ENCODE measurements around the gene PRICKLE1.

PRICKLE1 gene

DNA sequence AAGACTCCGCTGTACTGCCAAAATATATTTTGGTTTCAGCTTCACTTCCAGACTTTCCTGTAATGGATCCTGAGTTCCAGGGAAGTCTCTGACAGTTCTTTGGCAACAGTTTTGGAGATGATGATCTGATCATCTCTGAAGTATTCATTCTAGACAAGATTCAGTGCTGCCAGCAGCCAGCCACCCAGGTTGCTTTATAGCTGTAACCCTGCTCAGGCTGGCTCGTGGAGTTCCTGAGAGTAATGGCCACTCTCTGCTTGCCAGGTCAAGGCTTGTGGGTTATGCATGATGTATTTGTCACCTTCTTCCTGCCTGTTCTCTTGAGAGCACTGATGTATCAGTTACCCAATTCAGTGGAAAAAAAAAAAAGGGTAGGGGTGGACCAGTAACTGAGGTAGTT is 139.3 kb downstream of the PRICKLE1 start:
- DNase-seq (ENCODE audit: low read depth in 2 of 2), result no peak

DNA sequence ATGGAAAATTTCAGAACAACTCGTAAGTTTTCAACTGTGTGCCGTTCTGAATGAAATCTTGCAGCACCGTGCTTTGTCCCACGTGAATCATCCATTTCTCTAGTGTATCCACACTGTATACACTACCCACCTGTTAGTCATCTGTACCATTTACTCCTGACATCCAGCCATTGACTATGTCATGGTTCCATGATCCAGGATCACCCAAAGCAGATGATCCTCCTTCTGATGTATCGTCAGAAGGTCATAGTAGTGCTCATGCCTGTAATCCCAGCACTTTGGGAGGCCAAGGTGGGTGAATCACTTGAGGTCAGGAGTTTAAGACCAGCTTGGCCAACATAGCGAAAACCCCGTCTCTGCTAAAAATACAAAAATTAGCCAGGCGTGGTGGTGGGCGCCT is 140.7 kb downstream of the PRICKLE1 start:
- no peak for DNase-seq (ENCODE audit: low read depth in 2 of 2)

DNA sequence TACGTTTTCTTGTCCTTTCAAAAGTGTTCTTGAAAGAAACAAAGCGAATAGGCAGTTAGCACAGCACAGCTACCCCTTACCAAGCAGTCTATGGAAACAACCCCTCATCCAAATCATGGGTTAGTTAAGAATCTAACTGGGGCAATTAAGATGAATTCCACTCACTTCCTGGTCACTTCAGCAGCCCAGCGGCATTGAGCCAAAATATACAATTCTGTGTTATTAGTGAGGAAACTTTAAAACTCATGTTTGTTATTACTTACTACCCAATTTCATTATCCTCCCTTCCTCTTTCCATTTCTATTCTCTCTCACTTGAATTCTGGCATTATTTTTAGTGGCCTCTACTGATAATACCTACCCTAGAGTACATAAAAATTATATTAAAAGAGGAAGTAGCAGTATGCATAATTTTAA is 142.2 kb downstream of the PRICKLE1 start:
- DNase-seq (ENCODE audit: low read depth in 2 of 2), result no peak

DNA sequence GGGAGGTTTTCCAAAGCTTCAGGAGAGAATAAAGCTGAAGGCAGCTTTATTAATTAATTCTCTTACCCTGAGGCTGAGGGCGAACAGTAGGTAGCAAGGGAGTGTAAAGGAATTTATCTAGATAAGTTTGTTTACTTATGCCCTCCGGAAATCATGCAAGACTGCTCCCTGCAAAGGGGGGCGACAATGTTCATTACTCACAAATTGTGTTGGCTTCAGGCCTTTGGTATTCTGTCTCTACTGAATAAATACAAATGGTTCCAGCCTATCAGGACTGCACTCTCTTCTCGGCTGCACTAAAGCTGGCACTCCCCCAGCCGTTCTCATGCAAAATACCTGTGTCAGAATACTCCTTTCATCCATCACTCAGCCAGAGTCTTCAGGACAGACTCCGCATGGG is 142.8 kb downstream of the PRICKLE1 start:
- no peak for DNase-seq (ENCODE audit: low read depth in 2 of 2)

DNA sequence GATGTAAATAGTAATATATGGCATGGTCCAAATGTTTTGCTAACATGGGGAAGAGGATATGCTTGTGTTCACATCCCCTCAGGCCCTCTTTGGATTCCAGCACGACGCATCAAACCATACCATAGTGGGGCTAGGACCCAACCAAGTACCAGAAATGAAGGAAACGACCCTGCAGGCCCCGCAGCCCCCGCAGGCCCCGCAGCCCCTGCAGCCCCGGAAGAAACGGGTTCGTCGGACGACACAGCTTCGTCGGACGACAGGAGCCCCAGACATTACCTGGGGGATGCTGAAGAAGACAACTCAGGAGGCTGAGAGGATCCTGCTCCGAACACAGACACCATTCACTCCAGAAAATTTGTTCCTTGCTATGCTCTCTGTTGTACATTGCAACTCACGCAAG is 143.7 kb downstream of the PRICKLE1 start:
- no peak for DNase-seq (ENCODE audit: low read depth in 2 of 2)

DNA sequence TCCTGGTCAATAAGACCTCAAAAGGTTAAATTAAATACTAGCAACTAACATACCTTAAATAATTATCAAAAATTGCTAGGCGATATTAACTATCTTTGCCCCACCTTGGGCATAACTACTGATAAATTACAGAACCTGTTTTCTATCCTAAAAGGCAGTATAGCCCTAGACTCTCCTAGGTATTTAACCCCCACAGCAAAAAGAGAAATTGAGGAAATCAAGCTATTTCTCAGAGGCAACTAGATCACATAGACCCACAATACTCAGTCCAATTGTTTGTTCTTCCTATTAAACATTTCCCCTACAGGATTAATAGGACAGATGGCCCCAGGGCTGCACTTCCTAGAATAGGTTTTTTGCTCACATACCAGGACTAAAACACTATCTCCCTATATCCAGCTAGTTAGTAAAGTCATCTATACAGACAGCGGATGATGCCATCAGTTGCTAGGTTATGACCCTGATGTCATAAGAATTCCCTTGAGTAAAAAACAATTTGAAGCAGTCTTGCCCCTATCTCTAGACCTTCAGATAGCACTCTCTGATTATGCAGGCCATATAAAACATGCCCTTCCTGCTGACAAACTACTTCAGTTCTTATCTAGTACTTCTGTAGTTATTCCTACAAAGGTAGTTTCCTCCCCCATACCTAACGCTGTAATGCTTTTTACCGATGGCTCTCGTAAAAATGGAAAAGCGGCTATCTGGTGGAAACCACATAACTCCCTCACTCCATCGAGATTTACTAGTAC is 145.2 kb downstream of the PRICKLE1 start:
- DNase-seq (ENCODE audit: low read depth in 2 of 2), result no peak

DNA sequence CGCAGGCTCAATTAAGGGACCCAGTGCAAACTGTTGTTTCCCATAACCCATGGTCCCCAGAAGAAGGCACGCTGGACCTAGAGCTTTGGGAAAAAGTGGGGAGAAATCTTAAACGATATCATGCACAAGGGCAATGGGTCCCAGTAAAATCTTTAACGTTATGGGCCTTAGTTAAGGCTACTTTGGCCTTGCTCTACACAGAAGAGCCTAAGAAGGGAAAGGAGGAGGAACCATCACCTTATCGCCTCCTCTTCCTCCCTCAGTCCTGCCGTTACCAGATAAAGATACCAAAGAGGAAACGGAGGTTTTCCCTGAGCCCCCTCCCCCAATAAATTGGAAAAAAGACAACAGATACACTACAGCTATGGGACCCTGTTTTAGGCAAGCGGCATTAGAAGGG is 146.7 kb downstream of the PRICKLE1 start:
- DNase-seq (ENCODE audit: low read depth in 2 of 2), result no peak

DNA sequence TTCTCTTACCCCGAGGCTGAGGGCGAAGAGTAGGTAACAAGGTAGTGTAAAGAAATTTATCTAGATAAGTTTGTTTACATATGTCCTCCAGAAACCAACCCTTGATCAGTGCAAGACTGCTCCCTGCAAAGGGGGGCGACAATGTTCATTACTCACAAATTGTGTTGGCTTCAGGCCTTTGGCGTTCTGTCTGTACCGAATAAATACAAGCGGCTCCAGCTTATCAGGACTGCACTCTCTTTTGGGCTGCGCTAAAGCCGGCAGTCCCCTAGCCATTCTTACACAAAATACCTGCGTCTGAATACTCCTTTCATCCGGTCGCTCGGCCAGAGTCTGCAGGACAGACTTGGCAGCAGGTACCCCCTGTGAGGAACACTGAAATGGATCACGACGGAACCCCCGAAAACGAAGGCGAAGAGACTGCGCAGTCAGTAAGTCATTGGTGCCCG is 147.2 kb downstream of the PRICKLE1 start:
- no peak for DNase-seq (ENCODE audit: low read depth in 2 of 2)

DNA sequence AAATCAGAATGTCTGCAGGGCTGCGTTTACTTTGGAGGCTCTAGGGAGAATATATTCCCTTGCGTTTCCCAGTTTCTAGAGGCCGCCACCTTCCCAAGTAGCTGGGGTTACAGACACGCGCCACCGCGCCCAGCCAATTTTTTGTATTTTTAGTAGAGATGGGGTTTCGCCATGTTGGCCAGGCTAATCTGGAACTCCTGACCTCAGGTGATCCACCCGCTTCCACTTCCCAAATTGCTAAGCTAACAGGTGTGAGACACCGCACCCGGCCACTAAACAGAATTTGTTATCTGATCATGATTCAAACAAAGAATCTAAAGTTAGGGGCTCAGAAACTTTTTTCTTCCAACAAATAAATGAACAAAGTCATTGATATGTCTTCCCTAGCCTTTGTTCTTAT is 148.9 kb downstream of the PRICKLE1 start:
- no peak for DNase-seq (ENCODE audit: low read depth in 2 of 2)

DNA sequence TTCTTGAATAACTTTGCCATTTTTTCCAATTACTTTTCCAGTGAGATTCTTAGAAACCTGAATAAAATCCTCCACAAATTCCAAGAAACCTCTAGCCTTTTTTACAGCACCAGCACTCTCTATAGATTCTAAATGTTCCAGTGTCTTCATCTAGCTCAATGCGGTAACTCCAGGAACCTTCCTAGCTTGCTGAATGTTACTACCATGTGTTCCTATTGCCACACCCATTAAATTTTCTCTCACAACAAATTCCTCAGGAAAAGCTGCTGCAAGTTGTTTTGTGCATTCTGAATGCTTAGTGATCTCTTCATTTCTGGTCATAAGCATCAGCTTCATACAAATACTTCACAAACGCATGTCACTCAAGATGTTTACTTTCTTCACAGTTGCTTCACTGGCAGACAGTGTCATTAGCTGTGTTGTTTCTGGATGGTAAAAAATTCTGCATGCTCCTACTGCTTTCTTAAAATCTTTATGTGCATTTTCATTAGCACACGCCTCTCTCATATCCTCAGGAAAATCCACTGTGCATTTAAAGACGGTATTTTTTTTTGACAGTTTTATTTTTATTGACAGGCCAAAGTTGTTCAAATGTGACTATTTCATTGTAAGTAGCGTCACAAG is 156.9 kb downstream of the PRICKLE1 start:
- no peak for DNase-seq (ENCODE audit: low read depth in 2 of 2)

DNA sequence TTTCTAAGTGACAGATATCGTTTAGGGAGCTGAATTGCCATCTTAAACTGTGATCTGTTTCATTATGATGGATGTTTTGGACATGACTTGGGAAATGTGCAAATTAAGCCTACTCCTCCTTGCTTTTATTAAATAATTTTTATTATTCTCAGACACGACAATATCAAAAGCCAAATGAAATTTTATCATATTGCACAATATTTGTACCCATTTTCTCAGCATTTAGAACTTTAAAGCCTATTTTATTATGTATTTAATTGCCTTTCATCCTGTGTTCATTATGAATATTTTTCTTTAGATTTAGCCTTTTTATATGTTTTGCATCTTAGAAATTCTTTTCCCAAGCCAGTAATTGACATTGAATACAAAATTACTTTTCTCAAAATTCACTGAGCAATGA is 160.7 kb downstream of the PRICKLE1 start:
- DNase-seq (ENCODE audit: low read depth in 2 of 2), result no peak

DNA sequence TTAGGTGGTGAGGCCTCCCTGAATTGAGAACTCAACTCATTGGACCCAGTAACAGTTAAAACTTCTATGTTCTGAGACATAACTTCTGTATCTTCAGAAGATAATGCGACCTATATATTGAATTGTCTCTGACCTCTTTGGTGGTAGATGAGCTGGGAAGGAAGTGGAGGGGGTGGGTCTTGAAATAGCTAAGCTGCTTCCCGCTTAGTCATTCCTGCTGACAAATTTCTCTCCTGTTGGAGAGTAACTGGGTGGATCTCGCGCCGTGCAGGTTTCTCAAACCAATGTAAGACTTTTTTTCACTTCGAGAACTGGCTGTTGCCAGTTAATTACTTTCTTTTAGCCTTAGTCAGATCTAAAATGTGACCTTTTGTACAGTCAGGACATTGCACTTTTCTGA is 162.8 kb downstream of the PRICKLE1 start:
- no peak for DNase-seq (ENCODE audit: low read depth in 2 of 2)

DNA sequence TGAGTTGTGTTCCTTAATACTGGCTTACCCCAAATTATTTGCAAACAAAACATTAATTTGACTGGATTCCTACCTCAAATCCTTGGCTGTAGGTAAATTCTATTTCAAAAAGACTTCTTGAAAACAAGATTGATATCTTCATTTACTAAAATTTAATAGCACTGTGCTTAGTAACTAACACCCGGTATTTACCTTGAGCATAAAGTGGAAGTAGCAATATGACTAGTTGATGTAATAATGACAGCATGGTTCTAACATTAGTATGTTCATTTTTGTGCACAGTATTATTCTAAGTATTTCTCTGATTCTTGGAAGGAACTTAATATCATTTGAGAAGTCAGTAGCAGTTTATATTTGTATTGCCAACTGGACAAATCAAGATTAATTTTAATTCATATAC is 166.8 kb downstream of the PRICKLE1 start:
- no peak for DNase-seq (ENCODE audit: low read depth in 2 of 2)

DNA sequence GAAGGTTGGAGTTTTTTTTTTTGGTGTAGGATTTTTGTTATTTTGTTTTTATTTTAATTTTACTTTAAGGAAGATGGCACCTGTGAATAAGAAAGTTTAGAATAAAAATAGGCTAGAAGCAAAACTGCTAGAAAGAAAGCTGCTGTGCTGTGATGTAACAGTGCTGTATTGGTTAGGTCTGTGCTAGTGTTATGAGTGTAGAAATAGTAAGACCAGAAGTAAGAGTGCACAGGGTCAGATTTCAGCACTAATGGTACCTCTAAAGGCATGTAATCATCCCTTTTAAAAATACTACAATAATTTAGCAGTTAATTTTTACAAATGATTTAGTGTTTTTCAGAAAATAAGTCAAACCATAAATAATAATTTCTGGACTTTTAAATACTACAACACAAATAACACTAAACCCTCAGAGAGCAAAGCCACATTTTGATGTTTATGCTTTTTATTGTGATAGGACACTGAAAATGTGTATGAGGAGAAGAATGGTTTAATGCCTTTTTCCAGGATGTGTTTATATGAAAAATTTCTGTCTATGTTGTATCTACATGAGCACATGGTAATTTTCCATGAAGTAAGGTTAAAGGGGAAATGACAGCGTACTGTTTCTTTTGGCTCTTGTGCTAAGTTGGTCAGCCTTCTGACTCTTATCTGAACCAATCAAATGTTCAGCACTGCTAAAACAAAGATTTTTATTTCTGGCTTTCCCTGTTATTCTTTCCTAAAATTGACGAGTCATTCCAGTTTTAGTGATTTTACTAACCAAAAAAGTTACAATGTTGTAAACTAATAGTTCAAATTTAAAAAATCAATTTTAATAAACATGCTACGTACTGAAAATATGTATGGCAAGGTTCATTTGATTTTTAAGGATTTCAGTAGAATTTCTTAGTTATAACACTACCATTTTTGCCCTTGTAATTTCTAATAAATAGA is 167.4 kb downstream of the PRICKLE1 start:
- no peak for DNase-seq (ENCODE audit: low read depth in 2 of 2)

DNA sequence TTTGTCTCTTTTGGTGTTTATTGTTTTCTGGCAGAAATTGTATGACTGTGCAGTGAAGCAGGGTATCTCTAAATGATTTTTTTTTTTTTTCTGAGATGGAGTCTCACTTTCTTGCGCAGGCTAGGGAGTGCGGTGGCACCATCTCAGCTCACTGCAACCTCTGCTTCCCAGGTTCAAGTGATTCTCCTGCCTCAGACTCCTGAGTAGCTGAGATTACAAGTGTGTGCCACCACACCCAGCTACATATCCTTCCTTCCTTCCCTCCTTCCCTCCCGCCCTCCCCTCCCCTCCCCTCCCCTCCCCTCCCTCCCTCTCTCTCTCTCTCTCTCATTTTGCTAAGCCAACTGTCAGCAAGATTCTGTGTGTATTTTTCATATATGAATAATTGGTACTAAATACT is 169.2 kb downstream of the PRICKLE1 start:
- no peak for DNase-seq (ENCODE audit: low read depth in 2 of 2)

DNA sequence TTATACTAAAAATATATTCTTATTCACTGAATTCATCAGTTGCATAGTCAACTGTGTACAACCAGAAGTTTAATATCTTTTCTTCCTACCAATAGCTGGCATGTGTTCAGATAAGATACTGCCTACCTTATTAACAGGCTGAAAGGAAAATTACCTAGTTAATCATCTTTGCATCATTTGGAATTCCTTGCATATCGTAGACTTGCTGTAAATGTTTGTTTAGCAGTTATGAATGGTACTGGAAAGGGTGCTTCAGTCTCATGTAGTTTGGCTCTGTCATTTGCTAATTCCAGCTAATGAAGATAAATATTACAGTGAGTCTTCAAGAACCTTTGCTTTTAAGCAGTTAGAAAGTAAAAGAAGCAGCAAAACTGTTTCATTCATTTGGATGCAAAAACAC is 179.2 kb downstream of the PRICKLE1 start:
- DNase-seq (ENCODE audit: low read depth in 2 of 2), result no peak

DNA sequence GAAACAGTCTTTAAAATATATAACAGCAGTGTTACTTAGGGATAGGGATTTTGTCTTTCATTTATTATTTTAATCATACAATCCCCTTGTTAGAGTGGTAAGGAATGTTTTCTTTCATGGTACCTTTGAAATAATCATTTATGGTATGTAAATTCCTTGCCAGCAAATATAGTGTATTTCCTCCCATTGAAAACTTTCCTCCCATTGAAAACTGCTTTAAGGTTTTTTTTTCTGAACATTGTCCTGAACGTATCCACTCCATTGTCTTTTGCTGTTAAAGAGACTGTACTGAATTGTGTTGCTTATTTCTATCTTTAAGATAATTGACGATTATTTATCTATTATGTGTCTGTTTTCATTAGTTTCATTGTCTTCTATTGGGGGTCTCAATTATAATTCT is 180.1 kb downstream of the PRICKLE1 start:
- DNase-seq (ENCODE audit: low read depth in 2 of 2), result no peak

DNA sequence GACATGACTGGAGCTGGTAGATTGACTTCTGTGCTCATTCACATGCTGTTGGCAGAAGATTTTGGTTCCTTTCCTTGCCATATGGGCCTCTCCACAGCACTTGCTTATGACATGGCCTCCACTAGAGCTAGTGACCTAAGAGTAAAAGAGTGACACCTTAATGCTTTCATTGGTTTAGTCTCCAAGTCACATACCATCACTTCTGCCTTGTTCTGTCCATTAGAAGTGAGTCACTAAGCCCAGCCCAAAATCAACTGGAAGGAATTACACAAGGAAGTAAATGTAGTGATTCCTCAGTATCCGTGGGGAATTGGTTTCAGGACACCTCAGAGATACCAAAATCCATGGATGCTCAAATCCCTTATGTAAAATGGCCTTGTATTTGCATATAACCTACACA is 182.2 kb downstream of the PRICKLE1 start:
- DNase-seq (ENCODE audit: low read depth in 2 of 2), result no peak
